LNCAP (cell line): ENCODE measurements around the gene MRPL37.

Source experiments
- CTCF ChIP-seq: fragments of 450-650 bp; IDR thresholded peaks from 2 replicates; pipeline ENCODE4 v1.5.1; 2017; ENCODE audit warnings: mild to moderate bottlenecking

The MRPL37 gene

GRCh38 chr1:54167422-54168139 is 32.4 kb upstream of the MRPL37 start:
- no peak for TF ChIP-seq CTCF

- TF ChIP-seq CTCF = no peak
Measured at GRCh38 chr1:54168206-54168965, 31.6 kb upstream of the MRPL37 start.

GRCh38 chr1:54169068-54169467 is 30.9 kb upstream of the MRPL37 start:
- TF ChIP-seq CTCF = no peak

- TF ChIP-seq CTCF = no peak
Measured at GRCh38 chr1:54171016-54171415, 29.0 kb upstream of the MRPL37 start.

- TF ChIP-seq CTCF = no peak
Measured at GRCh38 chr1:54171606-54172005, 28.4 kb upstream of the MRPL37 start.

GRCh38 chr1:54172614-54173599 is 27.1 kb upstream of the MRPL37 start:
- TF ChIP-seq CTCF = no peak

- no peak for TF ChIP-seq CTCF
Measured at GRCh38 chr1:54173681-54174080, 26.3 kb upstream of the MRPL37 start.
